IPS DF 4.7 (cell line): ENCODE measurements around the gene MEPCE.
A peak's percentile ranks its signal among the peaks of the same experiment; 100 is the strongest.

Experiments
- DNase-seq: peaks from one replicate; pipeline ENCODE4 v3.0.0-alpha.2; 2013; ENCODE audit warnings: low spot score; ENCODE audit errors: extremely low read depth

MEPCE gene

GRCh38 chr7:100406767-100407166 is 22.9 kb upstream of the MEPCE start:
- DNase-seq = no peak

GRCh38 chr7:100407285-100408180 is 22.1 kb upstream of the MEPCE start:
- no peak for DNase-seq

GRCh38 chr7:100411101-100411500 is 18.5 kb upstream of the MEPCE start:
- no peak for DNase-seq

- DNase-seq = no peak
These were observed 16.3 kb upstream of the MEPCE start for GRCh38 chr7:100413346-100413745.

- DNase-seq = no peak
These were observed 15.7 kb upstream of the MEPCE start for GRCh38 chr7:100413889-100414288.

- DNase-seq = no peak
These were observed 14.2 kb upstream of the MEPCE start for GRCh38 chr7:100415448-100415847.

GRCh38 chr7:100418930-100419659 is 10.5 kb upstream of the MEPCE start:
- DNase-seq = no peak

- no peak for DNase-seq
These were observed 9.9 kb upstream of the MEPCE start for GRCh38 chr7:100419660-100420226.

GRCh38 chr7:100423315-100423714 is 6.3 kb upstream of the MEPCE start:
- DNase-seq = no peak

GRCh38 chr7:100425347-100425746 is 4.3 kb upstream of the MEPCE start:
- DNase-seq = no peak

- DNase-seq = no peak
These were observed 3.1 kb upstream of the MEPCE start for GRCh38 chr7:100426516-100426915.

- no peak for DNase-seq
These were observed 1.9 kb upstream of the MEPCE start for GRCh38 chr7:100427762-100428198.

- peak; percentile 93 for DNase-seq
These were observed 1.2 kb upstream of the MEPCE start, which contains the start of gene ZCWPW1 for GRCh38 chr7:100428199-100428966. Gene ZCWPW1 (minus strand): TSS chr7:100428703. CDS start chr7:100420649, 8,054 bp downstream.

GRCh38 chr7:100428967-100429636 is 529 bp upstream of the MEPCE start:
- DNase-seq = peak; percentile 80

GRCh38 chr7:100430493-100431285 is 1.1 kb downstream of the MEPCE start:
- DNase-seq = no peak

- no peak for DNase-seq
These were observed 1.7 kb downstream of the MEPCE start for GRCh38 chr7:100431286-100431735.

GRCh38 chr7:100432053-100432452 is 2.4 kb downstream of the MEPCE start:
- DNase-seq = no peak

GRCh38 chr7:100432621-100433275 is 3.1 kb downstream of the MEPCE start:
- DNase-seq = no peak

GRCh38 chr7:100433276-100433591 is 3.6 kb downstream of the MEPCE start:
- DNase-seq = no peak
